Astrocyte of the spinal cord (primary cell): ENCODE data around the gene CDC34.

ENCODE experiments used
- DNase-seq: peaks from one replicate; pipeline ENCODE4 v3.0.0; 2011; ENCODE audit warnings: low read depth, low spot score
- H3K4me3 ChIP-seq: 2 replicates; pipeline ENCODE4 v1.5.1; 2011; ENCODE audit warnings: low read depth, mild to moderate bottlenecking, low read length, moderate library complexity
- CTCF ChIP-seq: IDR thresholded peaks from 2 replicates; pipeline ENCODE4 v1.5.1; 2012; ENCODE audit warnings: low read depth, mild to moderate bottlenecking, low read length, inconsistent platforms
- in situ Hi-C: cut with HindIII; loops from 2 replicates; pipeline ENCODE4 v1.10.0; 2017; ENCODE audit warnings: low sequenced_read_pairs

Gene CDC34

GRCh38 chr19:570251-570686, 38.7 kb downstream of the CDC34 start:
- DNase-seq, result no peak
- no peak overlapping the region for H3K4me3 ChIP-seq
- no peak for TF ChIP-seq CTCF
- in situ Hi-C loops, result no loop called here

- in situ Hi-C loops, result no loop called here
Observed at GRCh38 chr19:570937-571565, 39.5 kb downstream of the CDC34 start.

GRCh38 chr19:571566-571974, 40.0 kb downstream of the CDC34 start:
- DNase-seq, result no peak
- H3K4me3 ChIP-seq, result peak overlapping the region; percentile 53
- in situ Hi-C loops, result no loop called here
- no peak for TF ChIP-seq CTCF

More at GRCh38 chr19:570937-571565, 39.5 kb downstream of the CDC34 start:
- peak overlapping the region; percentile 53 for H3K4me3 ChIP-seq
- DNase-seq, result no peak
- no peak for TF ChIP-seq CTCF

- H3K4me3 ChIP-seq, result peak within 1 kb of the TSS; percentile 74
- TF ChIP-seq CTCF, result no peak
- in situ Hi-C loops, result no loop called here
- peak; percentile 97 for DNase-seq
Observed at GRCh38 chr19:572140-572742, 40.7 kb downstream of the CDC34 start, which contains the start of gene BSG. Gene BSG, plus strand, starts transcription at chr19:572596. Its CDS starts 39 bp downstream, at chr19:572635.

- peak overlapping the region; percentile 74 for H3K4me3 ChIP-seq
- no peak for TF ChIP-seq CTCF
- in situ Hi-C loops, result no loop called here
- DNase-seq, result peak; percentile 60
Observed at GRCh38 chr19:572743-573518, 41.4 kb downstream of the CDC34 start.

- peak overlapping the region; percentile 74 for H3K4me3 ChIP-seq
- in situ Hi-C loops, result no loop called here
- DNase-seq, result no peak
- no peak for TF ChIP-seq CTCF
Observed at GRCh38 chr19:573519-573825, 41.9 kb downstream of the CDC34 start.
